DOHH2 (cell line): ENCODE measurements around the gene SPTLC1.

ENCODE experiments used
- EZH2phosphoT487 ChIP-seq: fragments of 200-600 bp; sonication (generic); IDR thresholded peaks from 2 replicates; pipeline ENCODE4 v1.6.1; 2017; ENCODE audit warnings: borderline replicate concordance, mild to moderate bottlenecking, antibody characterized with exemption, low read length, moderate library complexity, mixed read lengths
- TF ChIP-seq, protein P1 (sequence below): fragments of 200-600 bp; sonication (generic); IDR thresholded peaks from one replicate; pipeline ENCODE4 v1.5.1; 2014; ENCODE audit warnings: antibody characterized with exemption, mild to moderate bottlenecking, low read depth, low read length; ENCODE audit not compliant: poor library complexity, severe bottlenecking

GRCh38 chr9:92004045-92004392, 111.2 kb downstream of the SPTLC1 start:
- TF ChIP-seq, protein P1, sequence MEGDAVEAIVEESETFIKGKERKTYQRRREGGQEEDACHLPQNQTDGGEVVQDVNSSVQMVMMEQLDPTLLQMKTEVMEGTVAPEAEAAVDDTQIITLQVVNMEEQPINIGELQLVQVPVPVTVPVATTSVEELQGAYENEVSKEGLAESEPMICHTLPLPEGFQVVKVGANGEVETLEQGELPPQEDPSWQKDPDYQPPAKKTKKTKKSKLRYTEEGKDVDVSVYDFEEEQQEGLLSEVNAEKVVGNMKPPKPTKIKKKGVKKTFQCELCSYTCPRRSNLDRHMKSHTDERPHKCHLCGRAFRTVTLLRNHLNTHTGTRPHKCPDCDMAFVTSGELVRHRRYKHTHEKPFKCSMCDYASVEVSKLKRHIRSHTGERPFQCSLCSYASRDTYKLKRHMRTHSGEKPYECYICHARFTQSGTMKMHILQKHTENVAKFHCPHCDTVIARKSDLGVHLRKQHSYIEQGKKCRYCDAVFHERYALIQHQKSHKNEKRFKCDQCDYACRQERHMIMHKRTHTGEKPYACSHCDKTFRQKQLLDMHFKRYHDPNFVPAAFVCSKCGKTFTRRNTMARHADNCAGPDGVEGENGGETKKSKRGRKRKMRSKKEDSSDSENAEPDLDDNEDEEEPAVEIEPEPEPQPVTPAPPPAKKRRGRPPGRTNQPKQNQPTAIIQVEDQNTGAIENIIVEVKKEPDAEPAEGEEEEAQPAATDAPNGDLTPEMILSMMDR, result no peak
- no peak for TF ChIP-seq EZH2phosphoT487
